ENCODE data around the gene PHF21B.

DNA sequence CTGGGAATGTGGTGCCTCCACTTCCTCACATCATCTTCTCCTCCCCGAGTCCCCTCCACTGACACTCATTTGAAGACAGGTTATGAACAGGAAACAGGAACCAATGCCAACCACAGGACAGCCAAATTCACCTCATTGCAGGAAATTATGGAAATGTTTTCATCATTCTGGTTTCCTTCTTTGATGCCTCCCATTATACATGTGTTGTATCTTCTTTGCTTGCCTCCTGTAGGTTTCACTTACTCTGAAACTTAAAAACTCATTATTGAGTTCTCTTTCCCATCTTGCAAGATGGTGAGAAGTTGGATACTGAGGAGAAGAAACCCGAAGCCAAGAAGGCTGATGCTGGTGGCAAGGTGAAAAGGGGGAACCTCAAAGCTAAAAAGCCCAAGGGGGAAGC, 108.5 kb downstream of the PHF21B start:
- no peak for TF ChIP-seq POLR2A (IDR thresholded peaks at IDR 0.05)
- TF ChIP-seq, protein P1, sequence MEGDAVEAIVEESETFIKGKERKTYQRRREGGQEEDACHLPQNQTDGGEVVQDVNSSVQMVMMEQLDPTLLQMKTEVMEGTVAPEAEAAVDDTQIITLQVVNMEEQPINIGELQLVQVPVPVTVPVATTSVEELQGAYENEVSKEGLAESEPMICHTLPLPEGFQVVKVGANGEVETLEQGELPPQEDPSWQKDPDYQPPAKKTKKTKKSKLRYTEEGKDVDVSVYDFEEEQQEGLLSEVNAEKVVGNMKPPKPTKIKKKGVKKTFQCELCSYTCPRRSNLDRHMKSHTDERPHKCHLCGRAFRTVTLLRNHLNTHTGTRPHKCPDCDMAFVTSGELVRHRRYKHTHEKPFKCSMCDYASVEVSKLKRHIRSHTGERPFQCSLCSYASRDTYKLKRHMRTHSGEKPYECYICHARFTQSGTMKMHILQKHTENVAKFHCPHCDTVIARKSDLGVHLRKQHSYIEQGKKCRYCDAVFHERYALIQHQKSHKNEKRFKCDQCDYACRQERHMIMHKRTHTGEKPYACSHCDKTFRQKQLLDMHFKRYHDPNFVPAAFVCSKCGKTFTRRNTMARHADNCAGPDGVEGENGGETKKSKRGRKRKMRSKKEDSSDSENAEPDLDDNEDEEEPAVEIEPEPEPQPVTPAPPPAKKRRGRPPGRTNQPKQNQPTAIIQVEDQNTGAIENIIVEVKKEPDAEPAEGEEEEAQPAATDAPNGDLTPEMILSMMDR (IDR thresholded peaks at IDR 0.05), result no peak

Measured in sigmoid colon (tissue), 3 donors.